Measurements from ENCODE around the gene GATC. TPM values are rescaled to one million over a fixed set of nuclear protein-coding genes. Genes with fewer than 3 reads are reported as not detected.

GATC gene
- polyA plus RNA-seq, 1 donor (not counting 4 experiments of a cell fraction or from before 2014, with no cell fraction given): 22.4 TPM

- Histone ChIP-seq H2AFZ (ENCODE audit: control insufficient read depth, low read length) (no peak overlapping the region), H3K4me3 (ENCODE audit: control insufficient read depth in 2 of 3, extremely low read depth in 1 of 3, insufficient read depth in 2 of 3, low read depth in 1 of 3, low read length in 3 of 3) (no peak overlapping the region), H3K4me1 (ENCODE audit: control insufficient read depth, extremely low read depth, insufficient read depth, low read length) (no peaks in the 10 kb centered on the region), H4K20me1 (ENCODE audit: control insufficient read depth, extremely low read depth, insufficient read depth, low read length) (no peaks in the 10 kb centered on the region), H3K9me3 (ENCODE audit: control insufficient read depth, low read depth, low read length) (no peaks in the 10 kb centered on the region), H3K4me2 (ENCODE audit: control insufficient read depth, extremely low read depth, insufficient read depth, low read depth, low read length) (no peak overlapping the region), H3K27ac (ENCODE audit: control insufficient read depth, insufficient read depth, low read length) (no peak overlapping the region), H3K79me2 (ENCODE audit: control insufficient read depth, insufficient read depth, low read length) (no peaks in the 10 kb centered on the region), H3K27me3 (ENCODE audit: control insufficient read depth, extremely low read depth, insufficient read depth, low read length) (no peaks in the 10 kb centered on the region), H3K9me1 (ENCODE audit: control insufficient read depth, extremely low read depth, insufficient read depth, low read length) (no peaks in the 10 kb centered on the region), H3K36me3 (ENCODE audit: control insufficient read depth in 2 of 2, extremely low read depth in 1 of 2, insufficient read depth in 2 of 2, low read length in 2 of 2) (no peaks in the 10 kb centered on the region), H3K9ac (ENCODE audit: control insufficient read depth, extremely low read depth, insufficient read depth, low read length) (no peak overlapping the region)
- TF ChIP-seq CTCF (optimal IDR thresholded peaks at IDR 0.05 in 1 of 3, IDR thresholded peaks at IDR 0.05 in 1 of 3, conservative IDR thresholded peaks at IDR 0.05 in 1 of 3; ENCODE audit: extremely low read depth in 1 of 3, insufficient read depth in 2 of 3, low read length in 3 of 3) (no peak), EZH2 (IDR thresholded peaks at IDR 0.05; ENCODE audit: low read length) (no peak)
- no peak for DNase-seq (ENCODE audit: low read depth, low spot score)
- dilution Hi-C loops (cut with MboI; ENCODE audit: extremely low pct_ligation_motif_present, low sequenced_read_pairs): no loop called here
- no peak for FAIRE-seq
These were observed 37.5 kb upstream of the GATC start for GRCh38 chr12:120408771-120409170.

- no peak overlapping the region for H3K9ac ChIP-seq (ENCODE audit: control insufficient read depth, extremely low read depth, insufficient read depth, low read length)
- no peaks in the 10 kb centered on the region for H3K4me1 ChIP-seq (ENCODE audit: control insufficient read depth, extremely low read depth, insufficient read depth, low read length)
- DNase-seq (ENCODE audit: low read depth, low spot score): no peak
- H3K4me3 ChIP-seq (ENCODE audit: control insufficient read depth in 2 of 3, extremely low read depth in 1 of 3, insufficient read depth in 2 of 3, low read depth in 1 of 3, low read length in 3 of 3): no peak overlapping the region
- no peak overlapping the region for H2AFZ ChIP-seq (ENCODE audit: control insufficient read depth, low read length)
- H3K36me3 ChIP-seq (ENCODE audit: control insufficient read depth in 2 of 2, extremely low read depth in 1 of 2, insufficient read depth in 2 of 2, low read length in 2 of 2): no peaks in the 10 kb centered on the region
- H3K27ac ChIP-seq (ENCODE audit: control insufficient read depth, insufficient read depth, low read length): no peak overlapping the region
- H3K4me2 ChIP-seq (ENCODE audit: control insufficient read depth, extremely low read depth, insufficient read depth, low read depth, low read length): no peak overlapping the region
- H3K79me2 ChIP-seq (ENCODE audit: control insufficient read depth, insufficient read depth, low read length): no peaks in the 10 kb centered on the region
- no peaks in the 10 kb centered on the region for H3K9me3 ChIP-seq (ENCODE audit: control insufficient read depth, low read depth, low read length)
- H4K20me1 ChIP-seq (ENCODE audit: control insufficient read depth, extremely low read depth, insufficient read depth, low read length): no peaks in the 10 kb centered on the region
- TF ChIP-seq CTCF (optimal IDR thresholded peaks at IDR 0.05 in 1 of 3, IDR thresholded peaks at IDR 0.05 in 1 of 3, conservative IDR thresholded peaks at IDR 0.05 in 1 of 3; ENCODE audit: extremely low read depth in 1 of 3, insufficient read depth in 2 of 3, low read length in 3 of 3) (no peak), EZH2 (IDR thresholded peaks at IDR 0.05; ENCODE audit: low read length) (no peak)
- no peak for FAIRE-seq
- no peaks in the 10 kb centered on the region for H3K27me3 ChIP-seq (ENCODE audit: control insufficient read depth, extremely low read depth, insufficient read depth, low read length)
- no peaks in the 10 kb centered on the region for H3K9me1 ChIP-seq (ENCODE audit: control insufficient read depth, extremely low read depth, insufficient read depth, low read length)
- dilution Hi-C loops (cut with MboI; ENCODE audit: extremely low pct_ligation_motif_present, low sequenced_read_pairs): no loop called here
These were observed 33.8 kb upstream of the GATC start for GRCh38 chr12:120412421-120412820.

Data from keratinocyte (primary cell).